Smooth muscle cell (in vitro differentiated cells): ENCODE data around the gene PARVA. TPM values are rescaled to one million over a fixed set of nuclear protein-coding genes. Genes with fewer than 3 reads are reported as not detected.

ENCODE experiments used
- DNase-seq: peaks from one replicate; lab custom pipeline; 2025; ENCODE audit not compliant: unreplicated experiment; lab: John Stamatoyannopoulos, UW
- H2AFZ ChIP-seq: fragments of 200-600 bp; sonication (generic); 2 replicates; pipeline ENCODE4 v1.6.0; 2016; ENCODE audit warnings: antibody characterized with exemption, low read depth, mild to moderate bottlenecking
- H3F3A ChIP-seq: fragments of 200-600 bp; sonication (generic); 2 replicates; pipeline ENCODE4 v1.6.0; 2017; ENCODE audit warnings: antibody characterized with exemption, low read depth
- H3K27ac ChIP-seq: fragments of 200-600 bp; sonication (generic); 2 replicates; pipeline ENCODE4 v1.5.1; 2016; ENCODE audit warnings: low read depth, mild to moderate bottlenecking
- H3K27me3 ChIP-seq: fragments of 200-600 bp; sonication (generic); 2 replicates; pipeline ENCODE4 v1.6.1; 2016; ENCODE audit warnings: low read depth, mild to moderate bottlenecking
- H3K36me3 ChIP-seq: fragments of 200-600 bp; sonication (generic); 2 replicates; pipeline ENCODE4 v1.5.1; 2016; ENCODE audit warnings: low read depth
- H3K4me1 ChIP-seq: fragments of 200-600 bp; sonication (generic); 2 replicates; pipeline ENCODE4 v1.5.1; 2016; ENCODE audit warnings: low read depth
- H3K4me2 ChIP-seq: fragments of 200-600 bp; sonication (generic); 2 replicates; pipeline ENCODE4 v1.6.0; 2016; ENCODE audit warnings: mild to moderate bottlenecking
- H3K4me3 ChIP-seq: fragments of 200-600 bp; sonication (generic); 2 replicates; pipeline ENCODE4 v1.5.1; 2016; ENCODE audit warnings: mild to moderate bottlenecking
- H3K79me2 ChIP-seq: fragments of 200-600 bp; sonication (generic); 2 replicates; pipeline ENCODE4 v1.6.0; 2016; ENCODE audit warnings: low read depth, mild to moderate bottlenecking
- H3K9ac ChIP-seq: fragments of 200-600 bp; sonication (generic); 2 replicates; pipeline ENCODE4 v1.6.0; 2016; ENCODE audit warnings: low read depth
- H3K9me3 ChIP-seq: fragments of 200-600 bp; sonication (generic); replicated peaks from 2 replicates; pipeline ENCODE4 v1.5.1; 2016; ENCODE audit warnings: low read depth
- H4K20me1 ChIP-seq: fragments of 200-600 bp; sonication (generic); 2 replicates; pipeline ENCODE4 v1.6.0; 2016; ENCODE audit warnings: low read depth
- CTCF ChIP-seq: fragments of 200-600 bp; sonication (generic); IDR thresholded peaks from 2 replicates; pipeline ENCODE4 v1.5.1; 2017; ENCODE audit warnings: borderline replicate concordance, mild to moderate bottlenecking, antibody characterized with exemption; ENCODE audit not compliant: insufficient read depth, poor library complexity, severe bottlenecking
- WGBS: methylation state at CpG from one replicate; pipeline ENCODE4 v1.1.7; 2016; ENCODE audit warnings: low lambda C conversion rate; 5-methylcytosine and 5-hydroxymethylcytosine counted together
- polyA plus RNA-seq: library from polyadenylated mRNA; unstranded; fragments of >200 nt; fragmentation: Nextera tagmentation; extraction: Ambion mirVana; gene quantifications from 2 replicates; pipeline ENCODE4 v1.2.1, GENCODE V29; 2016
- total RNA-seq: library from RNA; depleted of rRNA; stranded (reverse); fragments of >200 nt; gene quantifications from 2 replicates; pipeline ENCODE4 v1.2.3, GENCODE V29; 2014

Gene PARVA
- total and polyA plus RNA-seq, 2 experiments from 2014 or later, result 73.9 to 99.4 TPM

DNA sequence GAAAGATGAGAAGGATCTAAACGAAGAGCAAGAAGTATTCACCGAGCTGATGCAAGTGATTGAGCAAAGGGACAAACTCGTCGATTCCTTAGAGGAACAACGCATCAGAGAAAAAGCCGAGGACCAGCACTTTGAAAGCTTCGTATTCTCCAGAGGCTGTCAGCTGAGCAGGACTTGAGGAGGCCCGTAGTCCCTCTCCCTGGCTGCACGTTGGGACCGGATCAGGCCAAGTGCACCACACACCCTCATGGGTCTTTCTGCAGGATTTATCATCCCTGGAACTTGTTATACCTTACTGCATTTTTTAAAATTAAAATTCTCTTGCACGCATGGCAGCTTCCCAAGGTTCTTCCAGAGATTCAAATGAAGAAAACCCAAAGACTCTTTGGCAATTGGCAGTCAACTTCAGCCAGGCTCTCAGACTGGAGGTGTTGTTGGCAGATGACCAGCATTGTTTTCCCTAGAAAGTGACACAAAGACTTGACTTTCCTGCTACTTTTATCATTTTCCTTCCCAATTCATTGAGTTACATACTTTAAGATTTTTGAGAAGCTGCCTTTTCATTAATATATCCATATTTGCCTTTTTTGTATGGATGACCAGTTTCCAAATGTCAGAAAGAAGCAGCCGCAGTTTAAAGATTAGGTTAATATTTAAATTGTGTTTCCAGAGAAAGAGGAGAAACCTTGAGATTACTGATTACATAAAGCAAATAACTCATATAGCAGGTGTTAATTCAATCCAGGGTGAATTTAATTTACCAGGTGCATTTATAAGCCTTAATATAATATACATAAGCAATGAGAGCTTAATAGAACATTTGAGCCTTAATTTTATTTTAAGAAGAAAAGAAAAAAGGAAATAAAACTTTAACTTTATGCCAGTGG is 18.8 kb upstream of the PARVA start:
- no peak overlapping the region for H2AFZ ChIP-seq
- H3K27me3 ChIP-seq, result no peaks in the 10 kb centered on the region
- TF ChIP-seq CTCF, result no peak
- no peak overlapping the region for H3K4me2 ChIP-seq
- H3F3A ChIP-seq, result peaks cover 4% of the 10 kb centered on the region
- H3K9ac ChIP-seq, result no peak overlapping the region
- H3K79me2 ChIP-seq, result no peaks in the 10 kb centered on the region
- 94% methylated on average over 12 of the region's 12 CpGs for WGBS
- H3K36me3 ChIP-seq, result no peaks in the 10 kb centered on the region
- no peak overlapping the region for H3K27ac ChIP-seq
- no peaks in the 10 kb centered on the region for H4K20me1 ChIP-seq
- H3K9me3 ChIP-seq, result no peaks in the 10 kb centered on the region
- H3K4me3 ChIP-seq, result no peak overlapping the region
- no peak for DNase-seq
- no peaks in the 10 kb centered on the region for H3K4me1 ChIP-seq

- Histone ChIP-seq H3K4me3 (no peak overlapping the region), H4K20me1 (no peaks in the 10 kb centered on the region), H3K4me2 (no peak overlapping the region), H3K4me1 (no peaks in the 10 kb centered on the region), H3K9ac (no peak overlapping the region), H3K27me3 (no peaks in the 10 kb centered on the region), H3K79me2 (no peaks in the 10 kb centered on the region), H3K9me3 (no peaks in the 10 kb centered on the region), H3K27ac (no peak overlapping the region), H3K36me3 (no peaks in the 10 kb centered on the region), H3F3A (peaks cover 4% of the 10 kb centered on the region), H2AFZ (no peak overlapping the region)
- TF ChIP-seq CTCF, result no peak
- WGBS, result 77% methylated on average over 5 of the region's 5 CpGs
- DNase-seq, result no peak
Measured at GRCh38 chr11:12359761-12360160, 17.6 kb upstream of the PARVA start.

GRCh38 chr11:12361682-12362081 is 15.7 kb upstream of the PARVA start:
- no peaks in the 10 kb centered on the region for H3K9me3 ChIP-seq
- peaks cover 4% of the 10 kb centered on the region for H3F3A ChIP-seq
- no peaks in the 10 kb centered on the region for H3K27me3 ChIP-seq
- no peaks in the 10 kb centered on the region for H4K20me1 ChIP-seq
- H3K36me3 ChIP-seq, result no peaks in the 10 kb centered on the region
- H3K4me1 ChIP-seq, result no peaks in the 10 kb centered on the region
- H3K79me2 ChIP-seq, result no peaks in the 10 kb centered on the region
- H2AFZ ChIP-seq, result no peak overlapping the region
- H3K4me3 ChIP-seq, result no peak overlapping the region
- DNase-seq, result no peak
- 95% methylated on average over 3 of the region's 3 CpGs for WGBS
- no peak overlapping the region for H3K4me2 ChIP-seq
- no peak overlapping the region for H3K27ac ChIP-seq
- TF ChIP-seq CTCF, result no peak
- H3K9ac ChIP-seq, result no peak overlapping the region

- TF ChIP-seq CTCF, result no peak
- Histone ChIP-seq H3K4me2 (no peak overlapping the region), H3K27me3 (no peaks in the 10 kb centered on the region), H3K9me3 (no peaks in the 10 kb centered on the region), H3F3A (peaks cover 4% of the 10 kb centered on the region), H3K4me3 (no peak overlapping the region), H2AFZ (no peak overlapping the region), H3K36me3 (no peaks in the 10 kb centered on the region), H3K4me1 (no peaks in the 10 kb centered on the region), H3K79me2 (no peaks in the 10 kb centered on the region), H4K20me1 (no peaks in the 10 kb centered on the region), H3K27ac (no peak overlapping the region), H3K9ac (no peak overlapping the region)
- WGBS, result 36% methylated on average over 2 of the region's 2 CpGs
- DNase-seq, result no peak
Measured at GRCh38 chr11:12362857-12363256, 14.5 kb upstream of the PARVA start.
